Ramos (cell line): ENCODE results near the gene ACTL6A.

ENCODE experiments used
- in situ Hi-C: fragments of 300-500 bp; cut with MboI; formaldehyde crosslinking; loops from one replicate; pipeline ENCODE4 v1.14.3; 2022; ENCODE audit warnings: low sequenced_read_pairs; ENCODE audit not compliant: unreplicated experiment

ACTL6A gene

GRCh38 chr3:179580992-179581391 lies 18.3 kb downstream of the ACTL6A start:
- in situ Hi-C loops, result no loop called here

- in situ Hi-C loops, result no loop called here
These were observed 26.4 kb downstream of the ACTL6A start for GRCh38 chr3:179589143-179589542.

GRCh38 chr3:179590669-179591068 lies 27.9 kb downstream of the ACTL6A start:
- in situ Hi-C loops, result no loop called here

- in situ Hi-C loops, result no loop called here
These were observed 28.6 kb downstream of the ACTL6A start for GRCh38 chr3:179591313-179591712.

- in situ Hi-C loops, result no loop called here
These were observed 36.8 kb downstream of the ACTL6A start for GRCh38 chr3:179599531-179599930.

GRCh38 chr3:179603321-179603720 lies 40.6 kb downstream of the ACTL6A start:
- in situ Hi-C loops, result no loop called here

- in situ Hi-C loops, result no loop called here
These were observed 41.1 kb downstream of the ACTL6A start for GRCh38 chr3:179603831-179604230.

GRCh38 chr3:179604321-179605078 lies 41.8 kb downstream of the ACTL6A start, which contains the start of the genes MRPL47 and NDUFB5:
MRPL47 (minus strand) TSS chr3:179604638; CDS start chr3:179604624, 14 bp downstream.
NDUFB5 (plus strand) TSS chr3:179604794; CDS start chr3:179604816, 22 bp downstream.
- in situ Hi-C loops, result no loop called here

- in situ Hi-C loops, result no loop called here
These were observed 43.9 kb downstream of the ACTL6A start for GRCh38 chr3:179606534-179607085.

- in situ Hi-C loops, result no loop called here
These were observed 46.4 kb downstream of the ACTL6A start for GRCh38 chr3:179608931-179609720.

- in situ Hi-C loops, result no loop called here
These were observed 47.3 kb downstream of the ACTL6A start for GRCh38 chr3:179610066-179610465.

- in situ Hi-C loops, result no loop called here
These were observed 51.1 kb downstream of the ACTL6A start for GRCh38 chr3:179613807-179614206.

- in situ Hi-C loops, result no loop called here
These were observed 52.9 kb downstream of the ACTL6A start for GRCh38 chr3:179615458-179616173.

- in situ Hi-C loops, result no loop called here
These were observed 59.3 kb downstream of the ACTL6A start for GRCh38 chr3:179622023-179622422.

- in situ Hi-C loops, result no loop called here
These were observed 61.7 kb downstream of the ACTL6A start for GRCh38 chr3:179624451-179624850.

- in situ Hi-C loops, result no loop called here
These were observed 68.2 kb downstream of the ACTL6A start for GRCh38 chr3:179630753-179631451.
